WTC11 (cell line): ENCODE data around the gene TP73. TPM values are rescaled to one million over a fixed set of nuclear protein-coding genes. Genes with fewer than 3 reads are reported as not detected.
A peak's percentile ranks its signal among the peaks of the same experiment; 100 is the strongest.

Source experiments
- ATAC-seq: fragments of 200-7000 bp; cut with Tn5 transposase; 2 replicates; pipeline ENCODE4 v1.10.0; 2021; ENCODE audit warnings: mild to moderate bottlenecking, moderate library complexity
- CTCF ChIA-PET: fragments of 300-600 bp; sonication (Branson Sonifier 250); formaldehyde crosslinking; loops from one replicate; lab custom pipeline; 2021; ENCODE audit warnings: antibody characterized with exemption; lab: Charles Lee
- POLR2A ChIA-PET: fragments of 350-600 bp; sonication (Branson Sonifier 250); formaldehyde crosslinking; loops from one replicate; lab custom pipeline; 2021; ENCODE audit warnings: antibody characterized with exemption; lab: Charles Lee
- DNase-seq: peaks from one replicate; pipeline ENCODE4 v3.0.0; 2021; ENCODE audit warnings: low spot score
- H3K27ac Mint-ChIP-seq: 2 replicates; pipeline ENCODE4 v1.8.0; 2021; ENCODE audit warnings: mixed read lengths
- H3K27me3 Mint-ChIP-seq: 2 replicates; pipeline ENCODE4 v1.8.0; 2021; ENCODE audit warnings: low read depth, mild to moderate bottlenecking, moderate library complexity, mixed read lengths
- H3K36me3 Mint-ChIP-seq: 2 replicates; pipeline ENCODE4 v1.8.0; 2021; ENCODE audit warnings: mixed read lengths
- H3K4me1 Mint-ChIP-seq: 2 replicates; pipeline ENCODE4 v1.8.0; 2022; ENCODE audit warnings: mixed read lengths
- H3K4me3 Mint-ChIP-seq: 2 replicates; pipeline ENCODE4 v1.8.0; 2021; ENCODE audit warnings: mild to moderate bottlenecking, moderate library complexity, mixed read lengths
- H3K9me3 Mint-ChIP-seq: 2 replicates; pipeline ENCODE4 v1.8.0; 2021; ENCODE audit warnings: mixed read lengths
- CBFB ChIP-seq: sonication (generic); formaldehyde crosslinking; IDR thresholded peaks from 2 replicates; pipeline ENCODE4 v1.8.1; 2022; ENCODE audit warnings: mild to moderate bottlenecking, low read depth, missing genetic modification reagents
- CREB1 ChIP-seq: sonication (generic); formaldehyde crosslinking; IDR thresholded peaks from 2 replicates; pipeline ENCODE4 v1.8.0; 2023; ENCODE audit warnings: mild to moderate bottlenecking, missing genetic modification reagents
- CREM ChIP-seq: sonication (generic); formaldehyde crosslinking; IDR thresholded peaks from 2 replicates; pipeline ENCODE4 v1.8.1; 2022; ENCODE audit warnings: mild to moderate bottlenecking, missing genetic modification reagents, moderate library complexity
- ERG ChIP-seq: fragments of 250-450 bp; sonication (Bioruptor Pico); IDR thresholded peaks from 2 replicates; pipeline ENCODE4 v1.8.0; 2021; ENCODE audit warnings: mild to moderate bottlenecking
- ETV6 ChIP-seq: sonication (generic); formaldehyde crosslinking; IDR thresholded peaks from 2 replicates; pipeline ENCODE4 v1.8.1; 2022; ENCODE audit warnings: mild to moderate bottlenecking, missing genetic modification reagents
- GTF2I ChIP-seq: fragments of 250-450 bp; sonication (Bioruptor Pico); conservative IDR thresholded peaks from 2 replicates; pipeline ENCODE4 v1.4.0; 2021; ENCODE audit warnings: mild to moderate bottlenecking
- MYBL2 ChIP-seq: sonication (generic); formaldehyde crosslinking; IDR thresholded peaks from 2 replicates; pipeline ENCODE4 v1.8.1; 2023; ENCODE audit warnings: mild to moderate bottlenecking, moderate library complexity, missing genetic modification reagents
- NR3C1 ChIP-seq: sonication (generic); formaldehyde crosslinking; conservative IDR thresholded peaks from 2 replicates; pipeline ENCODE4 v1.8.1; 2023; ENCODE audit warnings: low read depth, mild to moderate bottlenecking, missing genetic modification reagents
- SMAD3 ChIP-seq: sonication (generic); formaldehyde crosslinking; IDR thresholded peaks from 2 replicates; pipeline ENCODE4 v1.8.0; 2022; ENCODE audit warnings: missing genetic modification reagents, mild to moderate bottlenecking, borderline replicate concordance
- SMAD4 ChIP-seq: sonication (generic); formaldehyde crosslinking; IDR thresholded peaks from 2 replicates; pipeline ENCODE4 v1.8.0; 2022; ENCODE audit warnings: mild to moderate bottlenecking, missing genetic modification reagents
- SOX15 ChIP-seq: fragments of 250-450 bp; sonication (Bioruptor Pico); IDR thresholded peaks from 2 replicates; pipeline ENCODE4 v1.9.0; 2021; ENCODE audit warnings: mild to moderate bottlenecking
- TEAD1 ChIP-seq: sonication (generic); formaldehyde crosslinking; IDR thresholded peaks from 2 replicates; pipeline ENCODE4 v1.8.0; 2022; ENCODE audit warnings: mild to moderate bottlenecking, missing genetic modification reagents
- USF1 ChIP-seq: sonication (generic); formaldehyde crosslinking; IDR thresholded peaks from 2 replicates; pipeline ENCODE4 v1.8.0; 2022; ENCODE audit warnings: mild to moderate bottlenecking, missing genetic modification reagents
- ZBTB21 ChIP-seq: sonication (generic); formaldehyde crosslinking; IDR thresholded peaks from 2 replicates; pipeline ENCODE4 v1.8.1; 2023; ENCODE audit warnings: mild to moderate bottlenecking, missing genetic modification reagents, borderline replicate concordance
- ZNF121 ChIP-seq: sonication (generic); formaldehyde crosslinking; IDR thresholded peaks from 2 replicates; pipeline ENCODE4 v1.8.0; 2023; ENCODE audit warnings: missing genetic modification reagents
- total RNA-seq: library from RNA; stranded (reverse); gene quantifications from 3 replicates; pipeline ENCODE4 v1.2.3, GENCODE V29; 2021
- TF ChIP-seq, protein P1 (sequence below): sonication (generic); formaldehyde crosslinking; IDR thresholded peaks from 2 replicates; pipeline ENCODE4 v1.8.1; 2022; ENCODE audit warnings: low read depth, missing genetic modification reagents, borderline replicate concordance
- TF ChIP-seq, protein P2 (sequence below): fragments of 200-600 bp; IDR thresholded peaks from 2 replicates; pipeline ENCODE4 v1.8.0; 2022; ENCODE audit warnings: antibody characterized with exemption
- TF ChIP-seq, protein P3 (sequence below): sonication (generic); formaldehyde crosslinking; IDR thresholded peaks from 2 replicates; pipeline ENCODE4 v1.8.0; 2022; ENCODE audit warnings: mild to moderate bottlenecking, missing genetic modification reagents
- TF ChIP-seq, protein P4 (sequence below): fragments of 250-450 bp; sonication (Bioruptor Pico); IDR thresholded peaks from 2 replicates; pipeline ENCODE4 v2.1.2; 2022; ENCODE audit warnings: mild to moderate bottlenecking, moderate library complexity
- TF ChIP-seq, protein P5 (sequence below): sonication (generic); formaldehyde crosslinking; IDR thresholded peaks from 2 replicates; pipeline ENCODE4 v1.8.0; 2023; ENCODE audit warnings: mild to moderate bottlenecking, missing genetic modification reagents

TP73 gene
- total RNA-seq, 1 experiment from 2014 or later = 5.7 TPM

GRCh38 chr1:3658231-3658615, 5.9 kb downstream of the TP73 start:
- CTCF ChIA-PET = interaction anchor here (0.8 to 1.1 kb wide), 2 partner anchors 37 to 66 kb away, joined by 3 to 4 read pairs; no protein-coding TSS in a partner anchor
- Mint-ChIP-seq H3K9me3 (no peaks in the 10 kb centered on the region), H3K36me3 (no peaks in the 10 kb centered on the region), H3K4me1 (peaks cover 11% of the 10 kb centered on the region), H3K27ac (no peak overlapping the region), H3K4me3 (no peak overlapping the region), H3K27me3 (peaks cover 62% of the 10 kb centered on the region)
- TF ChIP-seq NR3C1 (CRISPR knock-in tag) = no peak
- TF ChIP-seq CREM (CRISPR knock-in tag) = no peak
- no peak for TF ChIP-seq ETV6 (CRISPR knock-in tag)
- TF ChIP-seq ZBTB21 (CRISPR knock-in tag) = no peak
- TF ChIP-seq SMAD4 (CRISPR knock-in tag) = no peak
- ATAC-seq (no peak), DNase-seq (peak; percentile 11)
- POLR2A ChIA-PET = no interaction called here

DNA sequence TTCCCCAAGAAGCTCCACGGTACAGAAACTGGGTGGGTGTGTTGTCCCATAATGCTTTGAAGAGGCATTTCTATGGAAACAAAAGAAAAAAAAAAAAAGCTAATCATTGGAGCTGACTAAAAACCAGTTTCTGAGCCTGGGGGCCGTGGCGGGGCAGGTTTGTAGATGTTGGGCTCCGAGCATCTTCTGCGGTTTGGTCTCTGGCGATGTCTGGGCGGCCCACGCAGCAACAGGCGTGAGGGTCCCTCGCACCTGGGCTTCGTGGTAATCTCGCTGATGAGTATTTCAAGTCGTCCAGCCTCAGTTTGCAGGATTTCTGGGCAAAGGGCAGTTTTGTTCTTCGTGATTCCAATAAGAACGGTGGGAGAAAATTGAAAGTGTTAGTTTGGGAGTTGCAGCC, 6.8 kb downstream of the TP73 start:
- ATAC-seq (no peak), DNase-seq (no peak)
- CTCF ChIA-PET = interaction anchor here (1.1 kb wide), 1 partner anchor 36 kb away, joined by 3 read pairs; no protein-coding TSS in a partner anchor
- Mint-ChIP-seq H3K4me1 (peaks cover 7% of the 10 kb centered on the region), H3K9me3 (no peaks in the 10 kb centered on the region), H3K36me3 (no peaks in the 10 kb centered on the region), H3K4me3 (no peak overlapping the region), H3K27ac (no peak overlapping the region), H3K27me3 (peaks cover 56% of the 10 kb centered on the region)
- POLR2A ChIA-PET = interaction anchor here (0.7 kb wide), 1 partner anchor 109 kb away, joined by 4 read pairs; no protein-coding TSS in a partner anchor
- TF ChIP-seq, protein P1, sequence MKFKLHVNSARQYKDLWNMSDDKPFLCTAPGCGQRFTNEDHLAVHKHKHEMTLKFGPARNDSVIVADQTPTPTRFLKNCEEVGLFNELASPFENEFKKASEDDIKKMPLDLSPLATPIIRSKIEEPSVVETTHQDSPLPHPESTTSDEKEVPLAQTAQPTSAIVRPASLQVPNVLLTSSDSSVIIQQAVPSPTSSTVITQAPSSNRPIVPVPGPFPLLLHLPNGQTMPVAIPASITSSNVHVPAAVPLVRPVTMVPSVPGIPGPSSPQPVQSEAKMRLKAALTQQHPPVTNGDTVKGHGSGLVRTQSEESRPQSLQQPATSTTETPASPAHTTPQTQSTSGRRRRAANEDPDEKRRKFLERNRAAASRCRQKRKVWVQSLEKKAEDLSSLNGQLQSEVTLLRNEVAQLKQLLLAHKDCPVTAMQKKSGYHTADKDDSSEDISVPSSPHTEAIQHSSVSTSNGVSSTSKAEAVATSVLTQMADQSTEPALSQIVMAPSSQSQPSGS (CRISPR knock-in tag) = no peak
- TF ChIP-seq, protein P2, sequence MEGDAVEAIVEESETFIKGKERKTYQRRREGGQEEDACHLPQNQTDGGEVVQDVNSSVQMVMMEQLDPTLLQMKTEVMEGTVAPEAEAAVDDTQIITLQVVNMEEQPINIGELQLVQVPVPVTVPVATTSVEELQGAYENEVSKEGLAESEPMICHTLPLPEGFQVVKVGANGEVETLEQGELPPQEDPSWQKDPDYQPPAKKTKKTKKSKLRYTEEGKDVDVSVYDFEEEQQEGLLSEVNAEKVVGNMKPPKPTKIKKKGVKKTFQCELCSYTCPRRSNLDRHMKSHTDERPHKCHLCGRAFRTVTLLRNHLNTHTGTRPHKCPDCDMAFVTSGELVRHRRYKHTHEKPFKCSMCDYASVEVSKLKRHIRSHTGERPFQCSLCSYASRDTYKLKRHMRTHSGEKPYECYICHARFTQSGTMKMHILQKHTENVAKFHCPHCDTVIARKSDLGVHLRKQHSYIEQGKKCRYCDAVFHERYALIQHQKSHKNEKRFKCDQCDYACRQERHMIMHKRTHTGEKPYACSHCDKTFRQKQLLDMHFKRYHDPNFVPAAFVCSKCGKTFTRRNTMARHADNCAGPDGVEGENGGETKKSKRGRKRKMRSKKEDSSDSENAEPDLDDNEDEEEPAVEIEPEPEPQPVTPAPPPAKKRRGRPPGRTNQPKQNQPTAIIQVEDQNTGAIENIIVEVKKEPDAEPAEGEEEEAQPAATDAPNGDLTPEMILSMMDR = no peak
- TF ChIP-seq SMAD3 (CRISPR knock-in tag) (no peak), MYBL2 (no peak), ERG (CRISPR knock-in tag) (no peak), TEAD1 (CRISPR knock-in tag) (no peak), CBFB (no peak), CREB1 (no peak), SOX15 (CRISPR knock-in tag) (no peak), ZNF121 (CRISPR knock-in tag) (no peak), GTF2I (CRISPR knock-in tag) (no peak), USF1 (CRISPR knock-in tag) (no peak)
- TF ChIP-seq, protein P3, sequence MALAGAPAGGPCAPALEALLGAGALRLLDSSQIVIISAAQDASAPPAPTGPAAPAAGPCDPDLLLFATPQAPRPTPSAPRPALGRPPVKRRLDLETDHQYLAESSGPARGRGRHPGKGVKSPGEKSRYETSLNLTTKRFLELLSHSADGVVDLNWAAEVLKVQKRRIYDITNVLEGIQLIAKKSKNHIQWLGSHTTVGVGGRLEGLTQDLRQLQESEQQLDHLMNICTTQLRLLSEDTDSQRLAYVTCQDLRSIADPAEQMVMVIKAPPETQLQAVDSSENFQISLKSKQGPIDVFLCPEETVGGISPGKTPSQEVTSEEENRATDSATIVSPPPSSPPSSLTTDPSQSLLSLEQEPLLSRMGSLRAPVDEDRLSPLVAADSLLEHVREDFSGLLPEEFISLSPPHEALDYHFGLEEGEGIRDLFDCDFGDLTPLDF (CRISPR knock-in tag) = no peak
- TF ChIP-seq, protein P4, sequence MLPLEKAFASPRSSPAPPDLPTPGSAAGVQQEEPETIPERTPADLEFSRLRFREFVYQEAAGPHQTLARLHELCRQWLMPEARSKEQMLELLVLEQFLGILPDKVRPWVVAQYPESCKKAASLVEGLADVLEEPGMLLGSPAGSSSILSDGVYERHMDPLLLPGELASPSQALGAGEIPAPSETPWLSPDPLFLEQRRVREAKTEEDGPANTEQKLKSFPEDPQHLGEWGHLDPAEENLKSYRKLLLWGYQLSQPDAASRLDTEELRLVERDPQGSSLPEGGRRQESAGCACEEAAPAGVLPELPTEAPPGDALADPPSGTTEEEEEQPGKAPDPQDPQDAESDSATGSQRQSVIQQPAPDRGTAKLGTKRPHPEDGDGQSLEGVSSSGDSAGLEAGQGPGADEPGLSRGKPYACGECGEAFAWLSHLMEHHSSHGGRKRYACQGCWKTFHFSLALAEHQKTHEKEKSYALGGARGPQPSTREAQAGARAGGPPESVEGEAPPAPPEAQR (CRISPR knock-in tag) = no peak
- TF ChIP-seq, protein P5, sequence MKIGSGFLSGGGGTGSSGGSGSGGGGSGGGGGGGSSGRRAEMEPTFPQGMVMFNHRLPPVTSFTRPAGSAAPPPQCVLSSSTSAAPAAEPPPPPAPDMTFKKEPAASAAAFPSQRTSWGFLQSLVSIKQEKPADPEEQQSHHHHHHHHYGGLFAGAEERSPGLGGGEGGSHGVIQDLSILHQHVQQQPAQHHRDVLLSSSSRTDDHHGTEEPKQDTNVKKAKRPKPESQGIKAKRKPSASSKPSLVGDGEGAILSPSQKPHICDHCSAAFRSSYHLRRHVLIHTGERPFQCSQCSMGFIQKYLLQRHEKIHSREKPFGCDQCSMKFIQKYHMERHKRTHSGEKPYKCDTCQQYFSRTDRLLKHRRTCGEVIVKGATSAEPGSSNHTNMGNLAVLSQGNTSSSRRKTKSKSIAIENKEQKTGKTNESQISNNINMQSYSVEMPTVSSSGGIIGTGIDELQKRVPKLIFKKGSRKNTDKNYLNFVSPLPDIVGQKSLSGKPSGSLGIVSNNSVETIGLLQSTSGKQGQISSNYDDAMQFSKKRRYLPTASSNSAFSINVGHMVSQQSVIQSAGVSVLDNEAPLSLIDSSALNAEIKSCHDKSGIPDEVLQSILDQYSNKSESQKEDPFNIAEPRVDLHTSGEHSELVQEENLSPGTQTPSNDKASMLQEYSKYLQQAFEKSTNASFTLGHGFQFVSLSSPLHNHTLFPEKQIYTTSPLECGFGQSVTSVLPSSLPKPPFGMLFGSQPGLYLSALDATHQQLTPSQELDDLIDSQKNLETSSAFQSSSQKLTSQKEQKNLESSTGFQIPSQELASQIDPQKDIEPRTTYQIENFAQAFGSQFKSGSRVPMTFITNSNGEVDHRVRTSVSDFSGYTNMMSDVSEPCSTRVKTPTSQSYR = no peak
